ENCODE measurements around the gene PABPC3.

GRCh38 chr13:25051065-25051464 lies 44.9 kb upstream of the PABPC3 start:
- no peak for TF ChIP-seq POLR2A (IDR thresholded peaks at IDR 0.05)
- TF ChIP-seq CTCF (IDR thresholded peaks at IDR 0.05): no peak
